Measurements from ENCODE around the gene PTPN4.

Gene PTPN4, protein sequence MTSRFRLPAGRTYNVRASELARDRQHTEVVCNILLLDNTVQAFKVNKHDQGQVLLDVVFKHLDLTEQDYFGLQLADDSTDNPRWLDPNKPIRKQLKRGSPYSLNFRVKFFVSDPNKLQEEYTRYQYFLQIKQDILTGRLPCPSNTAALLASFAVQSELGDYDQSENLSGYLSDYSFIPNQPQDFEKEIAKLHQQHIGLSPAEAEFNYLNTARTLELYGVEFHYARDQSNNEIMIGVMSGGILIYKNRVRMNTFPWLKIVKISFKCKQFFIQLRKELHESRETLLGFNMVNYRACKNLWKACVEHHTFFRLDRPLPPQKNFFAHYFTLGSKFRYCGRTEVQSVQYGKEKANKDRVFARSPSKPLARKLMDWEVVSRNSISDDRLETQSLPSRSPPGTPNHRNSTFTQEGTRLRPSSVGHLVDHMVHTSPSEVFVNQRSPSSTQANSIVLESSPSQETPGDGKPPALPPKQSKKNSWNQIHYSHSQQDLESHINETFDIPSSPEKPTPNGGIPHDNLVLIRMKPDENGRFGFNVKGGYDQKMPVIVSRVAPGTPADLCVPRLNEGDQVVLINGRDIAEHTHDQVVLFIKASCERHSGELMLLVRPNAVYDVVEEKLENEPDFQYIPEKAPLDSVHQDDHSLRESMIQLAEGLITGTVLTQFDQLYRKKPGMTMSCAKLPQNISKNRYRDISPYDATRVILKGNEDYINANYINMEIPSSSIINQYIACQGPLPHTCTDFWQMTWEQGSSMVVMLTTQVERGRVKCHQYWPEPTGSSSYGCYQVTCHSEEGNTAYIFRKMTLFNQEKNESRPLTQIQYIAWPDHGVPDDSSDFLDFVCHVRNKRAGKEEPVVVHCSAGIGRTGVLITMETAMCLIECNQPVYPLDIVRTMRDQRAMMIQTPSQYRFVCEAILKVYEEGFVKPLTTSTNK

GRCh38 chr2:119759451-119760236 lies at the start of gene PTPN4:
TSS of gene PTPN4 (plus strand) at chr2:119759922. CDS start at chr2:119809854, 49,932 bp downstream.
- peak; percentile 99 for DNase-seq (ENCODE audit: low read depth)

- DNase-seq (ENCODE audit: low read depth): no peak
These were observed 49.4 kb upstream of the PTPN4 start for GRCh38 chr2:119710281-119710680.

GRCh38 chr2:119711352-119711751 lies 48.4 kb upstream of the PTPN4 start:
- DNase-seq (ENCODE audit: low read depth): no peak

- DNase-seq (ENCODE audit: low read depth): no peak
These were observed 47.2 kb upstream of the PTPN4 start for GRCh38 chr2:119712571-119712970.

DNA sequence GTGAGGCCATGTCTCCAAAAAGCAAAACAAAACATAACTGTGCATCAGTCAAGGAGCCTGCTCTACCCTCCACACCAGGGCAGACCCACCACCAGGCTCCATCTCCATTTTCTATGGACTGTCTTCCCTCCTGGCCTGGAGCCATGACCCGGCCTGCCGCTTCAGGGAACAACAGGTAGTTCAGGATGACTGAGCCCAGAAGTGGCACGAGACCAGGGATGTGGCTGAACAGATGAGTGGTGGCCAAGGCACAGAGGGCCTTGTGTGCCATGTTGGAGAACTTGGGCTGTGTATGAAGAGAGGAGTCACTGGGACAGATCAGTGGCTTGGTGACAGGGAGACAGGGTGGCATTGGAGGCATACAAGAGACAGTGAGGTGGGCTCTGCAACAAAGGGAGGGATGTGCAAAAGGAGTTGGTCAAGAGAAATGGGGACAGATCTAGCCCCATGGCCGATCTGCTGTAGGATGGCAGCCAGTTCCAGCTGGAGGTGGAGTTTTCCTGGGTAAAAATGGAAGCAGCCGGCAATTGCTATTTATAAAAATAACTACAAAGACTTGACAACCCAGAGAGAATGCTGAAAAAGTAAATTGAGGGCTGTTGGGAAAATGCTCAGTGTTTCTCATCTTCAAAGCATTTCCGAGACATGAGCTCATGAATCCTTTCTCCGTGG lies 45.8 kb upstream of the PTPN4 start:
- DNase-seq (ENCODE audit: low read depth): no peak

- no peak for DNase-seq (ENCODE audit: low read depth)
These were observed 44.1 kb upstream of the PTPN4 start for GRCh38 chr2:119715409-119716283.

DNA sequence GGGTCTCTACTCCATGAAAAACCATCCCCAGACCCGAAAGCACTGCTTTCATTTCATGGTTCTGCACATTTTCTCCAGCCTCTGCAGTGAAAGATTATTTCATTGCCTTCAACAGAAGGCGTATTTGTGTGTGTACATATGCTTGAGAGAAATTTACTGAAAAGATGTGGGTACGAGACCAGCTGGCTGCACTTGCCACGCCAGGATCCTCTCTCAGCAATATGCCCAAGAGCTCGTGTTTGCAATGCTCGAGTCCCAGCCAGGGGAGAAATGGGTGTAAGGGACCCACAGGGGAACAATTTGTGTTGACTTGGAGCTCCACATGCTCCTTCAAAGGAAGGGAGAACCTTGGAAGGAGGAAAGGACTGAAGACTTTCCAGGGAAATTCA lies 43.4 kb upstream of the PTPN4 start:
- DNase-seq (ENCODE audit: low read depth): no peak

GRCh38 chr2:119718501-119719260 lies 41.0 kb upstream of the PTPN4 start:
- no peak for DNase-seq (ENCODE audit: low read depth)

DNA sequence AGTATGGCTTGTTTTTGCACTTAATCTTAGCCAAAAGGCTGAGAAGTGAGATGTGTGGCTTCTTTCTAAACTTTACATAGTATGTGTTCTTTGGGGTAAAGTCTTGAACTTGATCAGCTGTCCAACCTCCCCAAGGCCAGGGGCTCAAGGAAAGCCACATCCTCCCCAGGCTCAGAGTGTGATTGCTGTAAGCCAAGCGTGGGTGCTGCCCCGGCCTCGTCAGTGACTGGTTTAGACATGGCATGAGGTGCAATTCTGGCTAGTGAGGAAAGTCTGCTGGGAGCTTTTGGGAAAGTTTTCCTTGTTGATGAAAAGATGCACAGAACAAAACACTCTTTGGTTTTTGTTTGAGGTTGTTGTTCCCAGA lies 40.5 kb upstream of the PTPN4 start:
- no peak for DNase-seq (ENCODE audit: low read depth)

DNA sequence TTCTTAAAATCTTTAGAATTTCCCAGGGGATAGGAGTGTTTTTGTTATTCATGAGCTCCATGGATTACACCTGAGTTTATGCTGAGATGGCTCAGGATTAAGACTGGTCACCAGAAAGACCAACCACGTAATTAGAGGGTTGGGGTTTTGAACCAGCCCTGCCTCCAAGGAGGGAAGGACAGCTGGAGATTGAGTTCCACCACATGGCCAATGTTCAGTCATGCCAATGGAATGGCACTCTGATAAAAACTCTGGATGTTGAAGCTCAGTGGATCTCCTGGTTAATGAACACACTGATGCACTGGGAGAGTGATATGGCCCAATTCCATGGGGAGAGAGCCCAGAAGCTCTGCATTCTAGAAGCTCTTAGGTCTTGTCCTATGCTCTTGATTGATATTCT lies 38.7 kb upstream of the PTPN4 start:
- no peak for DNase-seq (ENCODE audit: low read depth)

- no peak for DNase-seq (ENCODE audit: low read depth)
These were observed 38.3 kb upstream of the PTPN4 start for GRCh38 chr2:119721462-119721861.

DNA sequence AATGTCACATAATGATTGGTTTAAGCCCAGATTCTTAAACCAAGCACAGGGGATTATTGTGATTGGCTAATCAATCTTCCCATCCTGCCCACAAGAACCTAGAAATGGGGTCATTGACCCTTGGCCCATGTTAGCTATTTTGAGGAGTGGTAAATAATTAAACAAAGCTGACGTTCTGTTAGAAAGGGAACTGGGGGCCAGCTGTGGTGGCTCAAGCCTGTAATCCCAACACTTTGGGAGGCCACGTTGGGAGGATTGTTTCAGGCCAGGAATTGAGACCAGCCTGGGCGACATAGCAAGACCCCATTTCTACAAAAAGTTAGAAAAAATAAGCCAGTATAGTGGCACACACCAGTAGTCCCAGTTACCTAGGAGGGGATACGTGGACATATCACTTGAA lies 37.8 kb upstream of the PTPN4 start:
- DNase-seq (ENCODE audit: low read depth): no peak

- DNase-seq (ENCODE audit: low read depth): no peak
These were observed 36.5 kb upstream of the PTPN4 start for GRCh38 chr2:119723186-119723585.

- DNase-seq (ENCODE audit: low read depth): no peak
These were observed 35.8 kb upstream of the PTPN4 start for GRCh38 chr2:119723784-119724467.

DNA sequence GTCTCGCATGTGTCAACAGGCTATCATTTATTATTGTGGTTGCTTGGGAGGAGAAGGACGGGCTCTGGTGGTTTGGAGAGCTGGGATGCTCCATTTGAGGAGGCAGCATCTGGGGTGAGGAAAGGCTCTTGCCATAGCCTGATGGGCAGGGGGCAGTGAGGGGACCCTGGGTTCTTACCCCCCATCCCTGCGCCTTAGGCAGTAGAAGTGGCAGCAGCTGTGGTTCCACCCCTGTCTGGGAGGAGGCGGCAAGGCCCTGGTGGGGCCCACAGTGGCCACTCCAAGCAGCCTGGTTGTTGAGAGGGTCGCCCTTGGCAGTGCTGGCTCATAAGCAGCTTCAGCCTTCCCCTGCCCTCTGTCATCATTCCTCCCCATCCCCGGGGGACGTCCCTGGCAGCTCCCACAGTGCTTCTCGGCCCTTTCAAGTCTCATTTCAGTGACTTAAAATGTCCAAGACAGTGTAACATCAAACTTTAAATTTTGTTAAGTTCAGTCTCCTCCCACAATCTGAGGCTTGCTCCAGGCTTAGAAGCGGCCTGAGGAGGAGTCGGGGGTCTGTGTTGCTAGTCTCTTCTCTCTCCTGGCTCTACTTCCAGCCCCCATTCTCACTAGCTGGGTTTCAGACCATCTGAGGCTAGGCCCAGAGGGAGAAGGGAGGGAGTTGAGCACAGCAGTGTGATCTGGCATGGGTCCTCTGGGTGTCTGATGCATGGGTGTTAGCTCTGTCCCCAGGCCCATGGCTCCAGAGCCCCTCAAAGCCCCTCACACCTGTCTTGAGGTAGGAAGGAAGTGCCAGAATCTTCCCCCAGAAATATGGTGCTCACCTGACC lies 34.9 kb upstream of the PTPN4 start:
- no peak for DNase-seq (ENCODE audit: low read depth)

GRCh38 chr2:119727493-119727892 lies 32.2 kb upstream of the PTPN4 start:
- no peak for DNase-seq (ENCODE audit: low read depth)

DNA sequence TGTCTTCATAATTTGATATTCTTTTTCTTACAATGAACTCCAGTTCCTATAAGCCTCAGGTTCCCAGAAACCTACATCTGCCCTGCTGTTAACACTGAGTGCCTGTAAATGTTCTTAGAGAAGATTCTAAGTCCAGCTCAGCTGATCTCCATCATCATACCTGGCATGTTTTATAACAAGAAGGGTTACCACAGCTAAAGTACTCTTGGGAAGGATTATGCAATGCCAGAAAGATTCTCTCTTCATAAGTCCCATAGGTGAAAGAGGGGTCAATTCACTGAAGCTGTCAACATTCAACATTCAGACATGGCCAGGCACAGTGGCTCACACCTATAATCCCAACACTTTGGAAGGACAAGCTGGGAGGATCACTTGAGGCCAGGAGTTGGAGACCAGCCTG lies 31.3 kb upstream of the PTPN4 start:
- DNase-seq (ENCODE audit: low read depth): no peak

- no peak for DNase-seq (ENCODE audit: low read depth)
These were observed 29.0 kb upstream of the PTPN4 start for GRCh38 chr2:119730671-119731177.
